Measurements from ENCODE around the gene PARD3. TPM values are rescaled to one million over a fixed set of nuclear protein-coding genes. Genes with fewer than 3 reads are reported as not detected.
"Not testable (repeated sequence)": the region's sequence is repeated elsewhere in the genome, so short reads cannot be mapped to it uniquely, and the experiment has no call there.

Gene PARD3
- total RNA-seq, 1 donor from 2014 or later, result 0.11 TPM

DNA sequence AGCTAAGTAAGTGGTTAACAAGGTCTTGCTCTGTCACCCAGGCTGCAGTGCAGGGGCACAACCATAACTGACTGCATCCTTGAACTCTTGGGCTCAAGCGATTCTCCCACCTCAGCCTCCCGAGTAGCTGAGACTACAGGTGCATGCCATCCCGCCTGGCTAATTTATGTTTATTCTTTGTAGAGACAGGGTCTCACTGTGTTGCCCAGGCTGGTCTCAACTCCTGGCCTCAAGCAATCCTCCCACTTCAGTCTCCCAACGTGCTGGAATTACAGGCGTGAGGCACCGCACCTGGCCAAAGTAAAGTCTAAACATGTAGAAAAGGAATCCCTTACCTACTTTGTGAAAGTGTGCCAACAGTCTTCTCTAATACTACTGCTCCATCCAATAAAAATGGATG is 17.9 kb downstream of the PARD3 start:
- Mint-ChIP-seq H3K9me3 (no peaks in the 10 kb centered on the region), H3K4me3 (no peak overlapping the region), H3K36me3 (ENCODE audit: low read depth) (no peaks in the 10 kb centered on the region), H3K27me3 (peaks cover 3% of the 10 kb centered on the region), H3K4me1 (no peaks in the 10 kb centered on the region), H3K27ac (no peak overlapping the region)
- ChIA-PET CTCF (no interaction called here), POLR2A (no interaction called here)
- intact Hi-C loops (cut with micrococcal nuclease), result no loop called here
- ATAC-seq (ENCODE audit: low read depth), result no peak
- DNase-seq, result no peak
- TF ChIP-seq, protein P1, sequence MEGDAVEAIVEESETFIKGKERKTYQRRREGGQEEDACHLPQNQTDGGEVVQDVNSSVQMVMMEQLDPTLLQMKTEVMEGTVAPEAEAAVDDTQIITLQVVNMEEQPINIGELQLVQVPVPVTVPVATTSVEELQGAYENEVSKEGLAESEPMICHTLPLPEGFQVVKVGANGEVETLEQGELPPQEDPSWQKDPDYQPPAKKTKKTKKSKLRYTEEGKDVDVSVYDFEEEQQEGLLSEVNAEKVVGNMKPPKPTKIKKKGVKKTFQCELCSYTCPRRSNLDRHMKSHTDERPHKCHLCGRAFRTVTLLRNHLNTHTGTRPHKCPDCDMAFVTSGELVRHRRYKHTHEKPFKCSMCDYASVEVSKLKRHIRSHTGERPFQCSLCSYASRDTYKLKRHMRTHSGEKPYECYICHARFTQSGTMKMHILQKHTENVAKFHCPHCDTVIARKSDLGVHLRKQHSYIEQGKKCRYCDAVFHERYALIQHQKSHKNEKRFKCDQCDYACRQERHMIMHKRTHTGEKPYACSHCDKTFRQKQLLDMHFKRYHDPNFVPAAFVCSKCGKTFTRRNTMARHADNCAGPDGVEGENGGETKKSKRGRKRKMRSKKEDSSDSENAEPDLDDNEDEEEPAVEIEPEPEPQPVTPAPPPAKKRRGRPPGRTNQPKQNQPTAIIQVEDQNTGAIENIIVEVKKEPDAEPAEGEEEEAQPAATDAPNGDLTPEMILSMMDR (IDR thresholded peaks at IDR 0.05), result no peak

DNA sequence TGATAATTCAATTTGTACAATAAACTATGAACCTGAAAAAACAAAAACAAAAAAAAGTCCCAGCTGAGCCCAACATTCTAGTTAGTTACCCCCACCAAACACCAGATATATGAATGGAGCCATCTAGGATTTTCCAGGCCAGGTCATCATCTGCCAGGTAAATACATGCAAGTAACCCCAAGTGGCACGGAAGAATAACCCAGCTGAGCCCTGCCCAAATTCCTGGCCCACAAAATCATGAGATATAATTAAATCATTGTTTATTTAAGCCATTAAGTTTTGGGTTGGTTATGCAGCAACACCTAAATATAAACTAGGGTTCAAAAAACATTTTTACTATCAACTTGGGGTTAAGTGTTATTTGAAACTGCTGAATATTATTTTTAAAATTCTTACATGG is 19.0 kb downstream of the PARD3 start:
- no peak for DNase-seq
- intact Hi-C loops (cut with micrococcal nuclease), result no loop called here
- ATAC-seq (ENCODE audit: low read depth), result no peak
- Mint-ChIP-seq H3K9me3 (no peaks in the 10 kb centered on the region), H3K36me3 (ENCODE audit: low read depth) (no peaks in the 10 kb centered on the region), H3K27me3 (peaks cover 3% of the 10 kb centered on the region), H3K27ac (no peak overlapping the region), H3K4me3 (no peak overlapping the region), H3K4me1 (no peaks in the 10 kb centered on the region)
- CTCF ChIA-PET, result no interaction called here
- TF ChIP-seq, protein P1 (IDR thresholded peaks at IDR 0.05), result no peak
- POLR2A ChIA-PET, result no interaction called here

DNA sequence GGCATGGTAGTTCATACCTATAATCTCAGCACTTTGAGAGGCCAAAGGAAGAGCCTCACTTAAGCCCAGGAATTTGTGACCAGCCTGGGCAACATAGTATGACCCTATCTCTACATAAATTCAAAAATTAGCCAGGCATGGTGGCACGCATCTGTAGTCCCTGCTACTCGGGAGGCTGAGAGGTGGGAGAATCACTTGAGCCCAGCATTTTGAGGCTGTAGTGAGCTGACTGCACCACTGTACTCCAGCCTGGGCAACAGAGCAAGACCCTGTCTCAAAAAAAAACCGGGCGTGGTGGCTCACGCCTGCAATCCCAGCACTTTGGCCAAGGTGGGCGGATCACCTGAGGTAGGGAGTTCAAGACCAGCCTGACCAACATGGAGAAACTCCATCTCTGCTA is 19.8 kb downstream of the PARD3 start:
- TF ChIP-seq, protein P1 (IDR thresholded peaks at IDR 0.05), result no peak
- ChIA-PET POLR2A (no interaction called here), CTCF (no interaction called here)
- Mint-ChIP-seq H3K9me3 (no peaks in the 10 kb centered on the region), H3K4me3 (no peak overlapping the region), H3K4me1 (no peaks in the 10 kb centered on the region), H3K27ac (no peak overlapping the region), H3K27me3 (peaks cover 3% of the 10 kb centered on the region), H3K36me3 (ENCODE audit: low read depth) (no peaks in the 10 kb centered on the region)
- ATAC-seq (ENCODE audit: low read depth), result no peak
- DNase-seq, result no peak
- intact Hi-C loops (cut with micrococcal nuclease), result no loop called here

DNA sequence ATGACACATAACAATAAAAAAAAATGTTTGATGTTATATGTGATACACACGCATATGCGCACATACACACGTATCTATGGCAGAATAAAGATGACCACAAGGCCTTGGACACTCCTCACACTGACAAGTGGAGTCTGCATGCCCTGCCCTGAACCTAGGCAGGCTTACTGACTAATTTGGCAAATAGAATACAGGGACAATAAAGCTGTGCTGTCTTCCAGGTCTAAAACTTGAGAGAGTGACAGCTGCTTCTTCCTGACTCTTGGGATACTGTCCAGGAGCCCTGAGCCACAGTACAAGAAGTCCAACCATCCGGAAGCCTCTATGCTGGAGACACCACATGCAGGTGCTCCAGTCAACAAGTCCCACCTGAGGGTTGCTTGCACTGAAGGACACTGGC is 20.3 kb downstream of the PARD3 start:
- Mint-ChIP-seq H3K4me3 (no peak overlapping the region), H3K9me3 (no peaks in the 10 kb centered on the region), H3K27me3 (peaks cover 3% of the 10 kb centered on the region), H3K36me3 (ENCODE audit: low read depth) (no peaks in the 10 kb centered on the region), H3K4me1 (no peaks in the 10 kb centered on the region), H3K27ac (no peak overlapping the region)
- CTCF ChIA-PET, result no interaction called here
- POLR2A ChIA-PET, result no interaction called here
- DNase-seq (no peak), ATAC-seq (ENCODE audit: low read depth) (no peak)
- intact Hi-C loops (cut with micrococcal nuclease), result no loop called here
- TF ChIP-seq, protein P1 (IDR thresholded peaks at IDR 0.05), result no peak

DNA sequence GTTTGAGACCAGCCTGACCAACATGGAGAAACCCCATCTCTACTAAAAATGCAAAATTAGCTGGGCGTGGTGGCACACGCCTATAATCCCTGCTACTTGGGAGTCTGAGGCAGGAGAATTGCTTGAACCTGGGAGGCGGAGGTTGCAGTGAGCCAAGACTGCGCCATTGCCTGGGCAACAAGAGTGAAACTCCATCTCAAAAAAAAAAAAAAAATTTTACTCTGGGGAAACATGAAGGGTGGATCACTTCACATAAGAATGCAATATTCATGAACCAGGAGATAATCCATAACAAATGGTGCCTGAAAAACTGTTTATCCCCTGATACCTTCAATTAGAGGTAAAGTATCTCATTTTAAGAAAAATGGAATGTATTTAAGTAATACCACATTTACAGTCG is 21.5 kb downstream of the PARD3 start:
- H3K27me3 Mint-ChIP-seq; POLR2A ChIA-PET; intact Hi-C loops (cut with micrococcal nuclease); DNase-seq; H3K36me3 Mint-ChIP-seq (ENCODE audit: low read depth); H3K4me3 Mint-ChIP-seq; CTCF ChIA-PET; H3K27ac Mint-ChIP-seq; H3K4me1 Mint-ChIP-seq; H3K9me3 Mint-ChIP-seq; ATAC-seq (ENCODE audit: low read depth): not testable (repeated sequence)

DNA sequence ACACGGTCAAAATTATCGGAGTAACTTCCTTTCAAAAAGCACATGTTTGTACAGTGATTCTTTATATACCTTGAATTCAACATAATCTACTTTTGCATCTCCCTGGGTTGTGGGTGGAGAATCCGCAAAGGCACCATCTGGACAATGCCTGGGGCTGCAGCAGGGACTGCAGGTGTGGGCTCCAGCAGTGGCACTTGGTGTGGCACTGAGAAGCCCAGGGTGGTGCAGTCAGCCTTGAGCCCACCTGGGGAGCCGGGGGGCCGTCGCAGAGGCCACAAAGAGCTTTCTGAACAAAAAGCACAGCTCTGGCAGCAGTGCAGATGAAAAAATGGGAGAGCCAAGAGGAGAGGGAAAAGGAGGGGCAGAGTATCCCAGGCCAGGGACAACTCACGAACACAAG is 22.2 kb downstream of the PARD3 start:
- no peak overlapping the region for H3K27ac Mint-ChIP-seq
- intact Hi-C loops (cut with micrococcal nuclease), result no loop called here

More for the DNA sequence above, 22.2 kb downstream of the PARD3 start:
- no peaks in the 10 kb centered on the region for H3K36me3 Mint-ChIP-seq (ENCODE audit: low read depth)
- ATAC-seq (ENCODE audit: low read depth) (no peak), DNase-seq (no peak)
- ChIA-PET POLR2A (no interaction called here), CTCF (no interaction called here)
- no peak overlapping the region for H3K4me3 Mint-ChIP-seq
- H3K9me3 Mint-ChIP-seq, result no peaks in the 10 kb centered on the region
- peaks cover 3% of the 10 kb centered on the region for H3K27me3 Mint-ChIP-seq
- TF ChIP-seq, protein P1 (IDR thresholded peaks at IDR 0.05), result no peak
- no peaks in the 10 kb centered on the region for H3K4me1 Mint-ChIP-seq

Data from activated B cell treated with CpG ODN at 0.5 μM for 24 hours (primary cell).